CD4-positive, alpha-beta T cell treated with Interleukin-15 for 1 hour (primary cell): ENCODE measurements around the gene TSSK2.
"Not testable (repeated sequence)": the region's sequence is repeated elsewhere in the genome, so short reads cannot be mapped to it uniquely, and the experiment has no call there.

ENCODE experiments used
- DNase-seq: peaks from one replicate; pipeline ENCODE4 v3.0.0-alpha.2; 2020

The TSSK2 gene

GRCh38 chr22:19130959-19131684 lies at the start of gene TSSK2:
TSSK2 (plus strand) TSS chr22:19131308; CDS start chr22:19131400, 92 bp downstream.
- no peak for DNase-seq

- no peak for DNase-seq
Observed at GRCh38 chr22:19081351-19081750, 49.8 kb upstream of the TSSK2 start.

GRCh38 chr22:19082101-19082500 lies 49.0 kb upstream of the TSSK2 start:
- no peak for DNase-seq

GRCh38 chr22:19082793-19083192 lies 48.3 kb upstream of the TSSK2 start:
- no peak for DNase-seq

GRCh38 chr22:19084126-19084525 lies 47.0 kb upstream of the TSSK2 start:
- not testable (repeated sequence) for DNase-seq

GRCh38 chr22:19084586-19084985 lies 46.5 kb upstream of the TSSK2 start:
- DNase-seq, result not testable (repeated sequence)

GRCh38 chr22:19085233-19085718 lies 45.8 kb upstream of the TSSK2 start:
- DNase-seq, result no peak

- no peak for DNase-seq
Observed at GRCh38 chr22:19086417-19086816, 44.7 kb upstream of the TSSK2 start.

GRCh38 chr22:19086896-19087295 lies 44.2 kb upstream of the TSSK2 start:
- no peak for DNase-seq

- DNase-seq, result no peak
Observed at GRCh38 chr22:19088866-19089595, 42.1 kb upstream of the TSSK2 start.

- DNase-seq, result no peak
Observed at GRCh38 chr22:19090183-19090582, 40.9 kb upstream of the TSSK2 start.

- DNase-seq, result no peak
Observed at GRCh38 chr22:19090586-19091127, 40.5 kb upstream of the TSSK2 start.

- DNase-seq, result no peak
Observed at GRCh38 chr22:19092725-19093124, 38.4 kb upstream of the TSSK2 start.

GRCh38 chr22:19094393-19094997 lies 36.6 kb upstream of the TSSK2 start:
- no peak for DNase-seq

- DNase-seq, result no peak
Observed at GRCh38 chr22:19096555-19096954, 34.6 kb upstream of the TSSK2 start.

- DNase-seq, result no peak
Observed at GRCh38 chr22:19097518-19097917, 33.6 kb upstream of the TSSK2 start.

- DNase-seq, result no peak
Observed at GRCh38 chr22:19098157-19098556, 33.0 kb upstream of the TSSK2 start.

GRCh38 chr22:19103880-19104821 lies 27.0 kb upstream of the TSSK2 start:
- no peak for DNase-seq

GRCh38 chr22:19105456-19105855 lies 25.7 kb upstream of the TSSK2 start:
- no peak for DNase-seq

GRCh38 chr22:19105867-19106802 lies 25.0 kb upstream of the TSSK2 start:
- DNase-seq, result peak; percentile 62
